ENCODE measurements around the gene EPHA6.

Gene EPHA6

DNA sequence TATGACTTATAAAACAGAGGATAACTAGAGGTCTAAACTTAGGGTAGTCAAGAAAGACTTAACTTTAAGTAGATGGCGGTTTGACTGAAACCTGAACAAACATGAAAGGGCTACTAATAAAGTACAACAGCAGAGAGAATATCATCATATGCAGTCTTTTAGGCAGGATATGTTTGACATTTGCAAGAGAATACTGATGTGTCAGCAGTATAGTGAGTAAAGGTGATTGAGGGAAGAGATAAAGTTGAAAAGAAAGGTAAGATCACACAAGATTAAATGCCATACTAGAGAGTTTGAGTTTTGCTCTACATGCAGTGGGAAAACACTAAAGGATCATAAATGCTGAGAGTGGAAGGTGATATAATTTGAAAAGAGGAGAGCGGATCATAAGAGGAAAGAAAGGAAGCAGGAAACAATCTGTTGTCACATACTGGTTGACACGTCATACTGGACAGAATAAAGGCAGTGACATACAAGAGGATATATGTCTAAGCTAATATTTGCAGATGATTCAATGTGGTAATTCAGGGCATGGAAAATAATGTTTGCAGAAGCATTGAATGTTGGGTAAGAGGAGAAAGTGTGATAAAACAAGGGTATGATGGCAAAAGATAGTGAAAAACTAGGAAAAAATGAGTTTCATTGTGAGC is 223.0 kb downstream of the EPHA6 start:
- DNase-seq, result peak; percentile 36

DNA sequence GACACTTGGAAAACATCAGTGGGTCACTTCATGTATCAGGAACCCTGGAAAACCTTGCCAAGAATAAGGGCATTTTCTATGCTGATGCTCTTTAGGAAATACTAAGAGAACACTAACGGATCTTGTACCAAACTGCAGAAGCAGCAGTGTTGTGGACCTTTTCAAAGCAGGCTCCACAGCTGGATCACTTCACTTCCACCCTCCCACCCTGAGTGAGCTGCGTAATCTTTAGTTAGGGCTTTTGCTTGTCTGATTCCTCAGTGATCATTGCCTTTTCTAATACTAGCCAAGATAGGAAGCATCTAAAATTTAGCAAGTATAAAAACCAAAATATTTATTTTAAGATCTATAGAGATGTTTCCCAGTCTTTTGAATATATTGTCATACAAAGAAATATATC is 229.0 kb downstream of the EPHA6 start:
- DNase-seq, result no peak

DNA sequence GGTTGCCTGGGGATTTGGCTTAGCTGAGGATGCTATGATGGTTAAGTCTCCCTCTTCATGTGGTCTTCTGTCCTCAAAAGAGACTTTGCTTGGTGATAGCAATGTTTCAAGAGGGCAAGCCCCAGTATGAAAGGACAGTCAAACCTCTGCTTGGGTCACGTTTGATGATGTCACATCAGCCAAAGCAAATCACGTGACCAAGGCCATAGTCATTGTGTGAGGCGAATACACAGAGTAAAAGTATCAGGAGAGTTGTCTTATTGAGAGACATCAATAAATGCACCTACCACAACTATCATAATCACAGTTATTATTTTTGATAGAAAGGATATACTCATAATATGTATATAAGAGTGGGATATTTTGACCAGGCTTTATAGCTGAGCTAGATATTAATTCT is 243.0 kb downstream of the EPHA6 start:
- DNase-seq, result no peak

- DNase-seq, result no peak
Observed at GRCh38 chr3:97059168-97059567, 244.8 kb downstream of the EPHA6 start.

DNA sequence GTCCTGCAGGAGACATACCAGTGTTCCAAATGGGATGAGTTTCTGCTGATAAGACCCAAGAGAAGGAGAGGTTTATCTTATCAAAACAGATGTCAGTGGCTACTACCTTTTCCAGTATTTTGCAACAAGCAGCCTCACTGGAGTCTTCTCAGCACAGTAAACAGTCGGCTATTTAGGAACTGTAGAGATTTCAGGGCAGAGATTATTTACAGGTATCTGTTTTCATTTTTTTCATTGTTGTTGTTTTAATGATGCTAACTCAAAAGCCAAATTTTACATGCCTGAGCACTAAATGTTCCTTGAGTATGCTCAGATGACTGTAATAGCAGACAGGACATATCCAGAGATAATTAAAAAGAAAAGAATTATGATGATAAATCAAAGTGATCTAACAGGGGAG is 252.1 kb downstream of the EPHA6 start:
- DNase-seq, result no peak

GRCh38 chr3:97070302-97070701 is 255.9 kb downstream of the EPHA6 start:
- DNase-seq, result no peak

GRCh38 chr3:97074546-97074945 is 260.2 kb downstream of the EPHA6 start:
- no peak for DNase-seq

- no peak for DNase-seq
Observed at GRCh38 chr3:97076673-97077072, 262.3 kb downstream of the EPHA6 start.

DNA sequence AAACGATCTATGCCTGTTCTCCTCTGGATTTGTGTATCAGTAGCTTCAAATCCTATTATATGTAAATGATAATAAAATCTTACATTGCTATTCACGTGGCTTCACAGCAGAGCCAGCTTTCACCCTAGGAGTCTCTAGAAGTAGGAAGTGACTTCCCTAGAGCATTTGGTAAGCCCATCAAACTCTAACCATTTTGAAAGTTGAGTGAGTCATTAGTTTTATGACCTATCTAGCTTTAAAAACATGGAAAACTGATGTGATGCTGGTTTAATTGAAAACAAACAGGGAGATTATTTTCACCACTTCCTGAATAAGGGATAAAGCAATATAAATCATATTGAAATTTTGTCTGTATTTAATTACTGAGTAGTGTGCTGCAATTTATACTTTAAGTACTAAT is 275.2 kb downstream of the EPHA6 start:
- DNase-seq, result peak; percentile 53

- no peak for DNase-seq
Observed at GRCh38 chr3:97102641-97103040, 288.2 kb downstream of the EPHA6 start.

DNA sequence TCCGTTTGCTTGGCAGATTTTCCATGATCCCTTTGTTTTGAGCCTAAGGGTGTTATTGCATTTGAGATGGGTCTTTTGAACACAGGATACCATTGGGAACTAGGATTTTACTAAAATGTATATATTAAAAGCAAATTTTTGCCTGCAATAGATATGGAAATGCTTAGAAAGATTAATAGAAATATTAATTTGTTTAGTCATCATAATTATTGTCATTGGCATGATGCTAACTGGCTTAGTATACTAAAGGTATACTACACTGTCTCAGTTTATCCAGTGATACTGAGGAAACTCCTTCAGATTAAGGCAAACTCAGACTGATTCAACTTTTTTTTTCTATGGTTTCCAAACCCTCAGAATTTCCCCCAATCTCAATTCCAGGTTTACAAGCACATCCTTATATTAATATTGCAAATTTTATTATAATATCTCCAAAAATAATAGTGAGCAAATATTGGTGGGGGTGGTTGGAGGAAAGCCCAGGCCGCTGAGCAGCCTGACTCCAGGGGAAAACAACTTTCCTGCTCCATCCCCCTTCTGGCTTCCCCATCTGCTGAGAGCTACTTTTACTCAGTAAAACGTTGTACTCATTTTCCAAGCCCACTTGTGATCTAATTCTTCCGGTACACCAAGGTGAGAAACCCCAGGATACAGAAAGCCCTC is 291.7 kb downstream of the EPHA6 start:
- no peak for DNase-seq

DNA sequence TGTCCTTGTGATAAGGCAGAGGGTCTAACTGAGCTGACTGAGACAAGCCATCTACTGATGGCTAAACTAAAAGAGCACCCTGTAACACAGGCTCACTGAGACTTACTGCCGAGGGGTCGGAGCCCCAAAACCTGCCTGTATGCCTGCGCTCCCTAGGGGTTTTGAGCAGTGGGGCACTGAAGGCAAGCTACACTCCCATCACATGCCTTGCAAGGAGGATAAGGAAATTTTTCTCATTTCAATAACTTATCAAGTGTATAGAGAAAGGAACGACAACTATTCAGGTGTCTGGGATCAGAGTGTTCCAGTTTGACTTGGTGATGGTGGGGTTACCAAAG is 292.2 kb downstream of the EPHA6 start:
- DNase-seq, result no peak

DNA sequence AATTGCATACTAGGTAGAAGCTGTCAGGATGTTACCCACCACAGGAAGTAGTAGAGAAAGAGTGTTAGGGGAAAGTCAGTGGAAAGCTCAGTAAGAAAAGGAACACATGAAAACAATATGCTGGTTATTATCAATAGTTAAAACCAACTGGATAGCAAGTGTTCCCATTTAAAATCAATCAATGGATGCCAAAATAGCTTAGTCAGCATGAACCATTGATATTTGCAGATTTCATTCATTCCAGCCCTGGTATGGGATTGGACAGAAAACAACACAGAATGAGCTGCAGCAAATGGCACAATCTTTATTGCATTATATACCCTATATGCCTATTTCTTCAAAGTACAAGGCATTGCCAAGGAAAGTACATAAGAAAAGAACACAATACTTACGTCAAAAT is 293.7 kb downstream of the EPHA6 start:
- no peak for DNase-seq

DNA sequence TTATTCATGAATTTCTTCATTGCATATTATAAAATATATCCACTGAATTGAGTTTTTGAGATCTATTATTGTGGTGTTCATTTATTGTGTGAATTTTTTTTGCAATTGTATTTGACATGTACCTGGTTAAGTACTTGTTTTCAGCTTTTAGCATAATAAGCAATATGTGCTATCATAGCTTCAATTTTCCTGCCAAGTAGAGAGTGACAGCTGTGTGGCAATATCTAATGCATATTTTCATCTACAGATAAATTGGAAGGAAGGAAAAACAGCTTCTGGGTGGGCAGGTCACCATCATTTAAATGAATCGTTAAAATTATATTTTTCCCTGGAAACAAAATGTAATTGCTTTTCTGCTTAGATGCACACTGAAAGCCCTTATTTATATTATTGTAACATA is 296.9 kb downstream of the EPHA6 start:
- DNase-seq, result no peak

DNA sequence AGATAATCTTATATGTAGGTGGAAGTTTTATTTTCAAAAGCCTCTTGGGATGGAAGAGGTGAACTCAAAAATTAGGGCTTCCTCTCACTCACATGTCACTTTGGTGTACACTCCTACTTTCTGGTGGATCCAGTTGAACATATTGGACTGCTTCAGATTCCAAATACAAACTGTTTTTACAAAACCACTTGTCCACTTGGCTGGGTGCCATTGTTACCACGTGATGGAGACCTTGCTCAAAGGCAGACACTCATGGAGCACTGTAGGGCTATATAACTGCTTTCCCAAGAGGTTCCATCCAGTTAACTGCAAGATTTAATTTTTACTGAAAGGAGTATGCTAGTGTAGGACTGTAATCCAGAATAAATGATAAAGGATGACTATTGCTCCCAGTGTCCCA is 307.0 kb downstream of the EPHA6 start:
- DNase-seq, result peak; percentile 1

GRCh38 chr3:97125902-97126499 is 311.6 kb downstream of the EPHA6 start:
- no peak for DNase-seq

DNA sequence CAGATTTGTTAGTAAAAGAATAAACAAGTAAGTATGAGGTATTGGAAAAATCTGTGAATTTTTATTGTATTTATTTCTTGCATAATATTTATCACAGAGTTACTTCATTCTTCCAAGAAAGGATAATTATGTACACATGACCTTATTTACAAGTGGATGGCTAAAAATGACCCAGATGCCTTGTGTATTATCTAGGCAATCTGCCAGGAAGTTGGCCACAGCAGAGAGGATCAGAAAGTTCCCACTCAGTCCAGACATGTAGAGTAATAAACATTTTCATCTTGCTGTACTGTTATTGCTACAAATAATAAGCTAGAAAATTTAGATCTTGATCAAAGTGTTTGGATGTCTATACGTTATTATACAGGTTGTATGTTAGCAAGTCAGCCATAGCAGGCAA is 317.1 kb downstream of the EPHA6 start:
- DNase-seq, result peak; percentile 3

DNA sequence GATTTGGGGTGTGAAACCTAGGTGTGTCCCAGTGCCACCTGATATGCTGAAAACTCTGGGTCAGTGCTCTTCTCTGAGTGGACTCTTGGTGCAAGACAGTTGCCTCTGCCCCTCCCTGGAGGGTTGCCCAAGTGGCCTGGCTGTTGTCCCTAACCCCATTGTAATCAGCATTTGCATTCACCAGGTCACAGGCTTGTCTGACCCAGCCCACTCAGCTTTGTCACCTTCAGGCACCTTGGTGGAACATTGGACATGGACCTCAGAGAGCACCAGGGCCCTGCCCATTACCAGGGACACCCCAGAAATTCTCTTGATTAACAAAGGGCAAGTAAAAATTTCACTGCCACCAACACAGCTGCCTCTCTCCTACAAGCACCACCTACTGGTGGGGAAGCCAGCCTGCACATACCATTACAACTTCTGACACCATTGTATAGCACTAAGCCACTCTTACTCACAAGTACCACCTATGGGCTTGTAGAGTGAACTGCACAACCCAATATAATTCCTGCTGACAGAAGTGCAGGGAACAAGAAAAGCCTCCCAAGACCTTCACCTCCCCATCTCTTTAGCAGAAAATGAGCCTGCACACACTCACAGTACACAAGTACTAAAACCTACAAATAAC is 324.6 kb downstream of the EPHA6 start:
- peak; percentile 37 for DNase-seq

DNA sequence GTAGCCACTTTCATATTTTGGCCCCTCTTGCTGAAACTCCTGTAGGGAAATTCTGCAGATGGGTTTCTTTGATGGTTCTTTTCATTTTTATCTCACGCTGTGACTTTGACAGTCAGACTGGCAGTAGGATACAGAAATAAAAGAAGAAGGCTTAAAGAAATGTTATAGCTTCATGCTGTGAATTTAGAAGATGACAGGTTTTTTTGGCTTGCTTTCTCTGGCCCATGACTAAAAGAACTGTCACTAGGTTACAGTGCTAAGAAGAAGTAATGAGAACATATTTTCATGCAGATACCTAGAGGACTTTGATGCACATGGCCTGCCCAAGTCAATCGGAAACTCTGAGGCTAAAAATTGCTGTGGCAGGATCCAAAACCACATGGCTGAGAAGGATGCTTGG is 334.5 kb downstream of the EPHA6 start:
- DNase-seq, result no peak

DNA sequence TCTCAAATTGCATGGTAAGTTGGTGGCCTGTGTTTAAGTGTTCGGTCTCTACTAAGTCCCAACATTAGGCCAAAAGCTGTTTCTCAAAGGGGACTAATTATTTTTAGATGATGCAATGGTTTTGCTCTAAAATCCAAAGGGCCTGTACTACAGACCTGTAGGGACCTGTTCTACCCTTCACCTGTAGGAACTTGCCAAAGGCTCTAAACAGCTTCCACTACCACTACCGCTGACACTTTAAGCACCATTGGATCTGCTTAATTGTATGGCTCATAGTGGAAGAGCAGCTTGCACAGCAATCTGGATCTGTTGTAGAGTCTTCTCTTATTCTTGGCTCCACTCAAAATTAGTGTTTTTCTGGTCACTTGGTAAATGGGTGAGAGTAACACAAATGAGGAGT is 346.8 kb downstream of the EPHA6 start:
- no peak for DNase-seq

DNA sequence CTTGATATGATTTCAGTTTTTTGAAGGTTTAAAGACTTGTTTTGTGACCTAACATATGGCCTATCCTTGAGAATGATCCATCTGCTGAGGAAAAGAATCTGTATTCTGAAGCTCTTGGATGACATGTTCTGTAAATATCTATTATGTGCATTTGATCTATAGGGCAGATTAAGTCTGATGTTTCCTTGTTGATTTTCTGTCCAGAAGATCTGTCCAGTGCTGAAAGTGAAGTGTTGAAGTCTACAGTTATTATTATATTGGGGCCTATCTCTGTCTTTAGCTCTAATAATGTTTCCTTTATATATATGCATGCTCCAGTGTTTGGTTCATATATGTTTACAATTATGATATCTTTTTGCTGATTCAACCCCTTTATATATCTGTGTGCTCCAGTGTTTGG is 362.8 kb downstream of the EPHA6 start:
- no peak for DNase-seq

GRCh38 chr3:97181704-97182103 is 367.3 kb downstream of the EPHA6 start:
- DNase-seq, result no peak

- DNase-seq, result no peak
Observed at GRCh38 chr3:97187771-97188170, 373.4 kb downstream of the EPHA6 start.

DNA sequence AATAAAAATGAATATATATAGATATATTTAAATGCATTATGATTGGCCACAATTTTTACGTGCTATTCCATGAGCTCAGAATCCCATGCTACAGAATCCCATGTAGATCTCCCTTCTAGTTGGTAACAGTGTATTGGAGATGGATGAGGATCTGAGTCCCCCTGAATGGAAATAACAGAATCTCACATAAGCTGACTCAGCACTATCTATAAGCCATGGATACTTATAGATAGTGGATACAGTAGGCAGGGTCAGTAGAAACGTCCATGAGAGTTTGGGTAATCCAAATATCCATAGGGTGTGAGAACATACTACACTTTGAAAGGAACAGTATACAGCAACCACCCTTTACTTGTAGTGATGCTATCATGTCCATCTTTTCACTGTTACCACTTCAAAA is 375.4 kb downstream of the EPHA6 start:
- DNase-seq, result no peak

Data from NCI-H69 (cell line).